Vagina (tissue), 2 donors: ENCODE data around the gene TECTB.

ENCODE experiments used
- CTCF ChIP-seq, 3 experiments: fragments of 450-650 bp in 2 of 3; fragments of 200-600 bp in 1 of 3; sonication (generic) in 1 of 3; IDR thresholded peaks; one replicate each; pipeline ENCODE4 v1.5.1; 2017 to 2019; ENCODE audit warnings: antibody characterized with exemption in 3 of 3, mild to moderate bottlenecking in 2 of 3, moderate library complexity in 2 of 3
- POLR2A ChIP-seq, 2 donors: fragments of 450-650 bp; IDR thresholded peaks; one replicate each; pipeline ENCODE4 v1.6.1; 2017; ENCODE audit warnings: antibody characterized with exemption in 2 of 2, mild to moderate bottlenecking in 2 of 2, moderate library complexity in 2 of 2
- POLR2AphosphoS5 ChIP-seq, 2 donors: sonication (generic); formaldehyde crosslinking; IDR thresholded peaks; one replicate each; pipeline ENCODE4 v1.9.0; 2017; ENCODE audit warnings: antibody characterized with exemption in 2 of 2, mild to moderate bottlenecking in 2 of 2, low read depth in 1 of 2; ENCODE audit not compliant: insufficient read depth in 1 of 2

- TF ChIP-seq POLR2AphosphoS5 (IDR thresholded peaks at IDR 0.05; ENCODE audit: insufficient read depth in 1 of 2, low read depth in 1 of 2) (no peak), CTCF (IDR thresholded peaks at IDR 0.05) (no peak), POLR2A (IDR thresholded peaks at IDR 0.05) (no peak)
These were observed 52.7 kb downstream of the TECTB start for GRCh38 chr10:112335868-112336265.
